ENCODE data around the gene BTBD6.

DNA sequence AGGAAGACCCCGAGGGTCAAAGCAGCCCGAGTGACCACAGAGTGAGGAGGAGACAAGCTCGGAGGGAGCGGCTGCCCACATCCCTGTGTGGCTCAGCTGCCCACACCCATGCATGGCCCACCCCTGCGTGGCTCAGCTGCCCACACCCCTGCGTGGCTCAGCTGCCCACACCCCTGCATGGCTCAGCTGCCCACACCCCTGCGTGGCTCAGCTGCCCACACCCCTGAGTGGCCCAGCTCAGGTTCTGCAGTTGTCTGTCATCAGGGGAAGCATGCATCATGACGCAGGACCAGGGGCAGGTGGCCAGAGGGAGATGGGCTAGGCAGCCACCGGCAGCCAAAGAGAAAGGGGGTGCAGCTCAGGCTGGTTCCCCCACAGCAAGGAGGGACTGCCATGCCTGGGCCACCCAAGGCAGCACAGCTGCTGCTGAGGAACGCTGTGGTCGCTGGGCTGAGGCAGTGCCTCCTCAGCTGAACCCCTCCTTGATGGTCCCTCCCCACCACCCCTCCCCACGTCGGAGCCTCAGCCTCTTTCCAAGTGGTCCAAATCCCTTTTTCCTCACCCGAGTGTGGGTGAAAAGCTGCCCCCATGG, 33.9 kb upstream of the BTBD6 start:
- TF ChIP-seq, protein P1, sequence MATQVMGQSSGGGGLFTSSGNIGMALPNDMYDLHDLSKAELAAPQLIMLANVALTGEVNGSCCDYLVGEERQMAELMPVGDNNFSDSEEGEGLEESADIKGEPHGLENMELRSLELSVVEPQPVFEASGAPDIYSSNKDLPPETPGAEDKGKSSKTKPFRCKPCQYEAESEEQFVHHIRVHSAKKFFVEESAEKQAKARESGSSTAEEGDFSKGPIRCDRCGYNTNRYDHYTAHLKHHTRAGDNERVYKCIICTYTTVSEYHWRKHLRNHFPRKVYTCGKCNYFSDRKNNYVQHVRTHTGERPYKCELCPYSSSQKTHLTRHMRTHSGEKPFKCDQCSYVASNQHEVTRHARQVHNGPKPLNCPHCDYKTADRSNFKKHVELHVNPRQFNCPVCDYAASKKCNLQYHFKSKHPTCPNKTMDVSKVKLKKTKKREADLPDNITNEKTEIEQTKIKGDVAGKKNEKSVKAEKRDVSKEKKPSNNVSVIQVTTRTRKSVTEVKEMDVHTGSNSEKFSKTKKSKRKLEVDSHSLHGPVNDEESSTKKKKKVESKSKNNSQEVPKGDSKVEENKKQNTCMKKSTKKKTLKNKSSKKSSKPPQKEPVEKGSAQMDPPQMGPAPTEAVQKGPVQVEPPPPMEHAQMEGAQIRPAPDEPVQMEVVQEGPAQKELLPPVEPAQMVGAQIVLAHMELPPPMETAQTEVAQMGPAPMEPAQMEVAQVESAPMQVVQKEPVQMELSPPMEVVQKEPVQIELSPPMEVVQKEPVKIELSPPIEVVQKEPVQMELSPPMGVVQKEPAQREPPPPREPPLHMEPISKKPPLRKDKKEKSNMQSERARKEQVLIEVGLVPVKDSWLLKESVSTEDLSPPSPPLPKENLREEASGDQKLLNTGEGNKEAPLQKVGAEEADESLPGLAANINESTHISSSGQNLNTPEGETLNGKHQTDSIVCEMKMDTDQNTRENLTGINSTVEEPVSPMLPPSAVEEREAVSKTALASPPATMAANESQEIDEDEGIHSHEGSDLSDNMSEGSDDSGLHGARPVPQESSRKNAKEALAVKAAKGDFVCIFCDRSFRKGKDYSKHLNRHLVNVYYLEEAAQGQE (IDR thresholded peaks at IDR 0.05; ENCODE audit: insufficient read depth in 1 of 2, low read depth in 2 of 2, low read length in 2 of 2) = no peak
- TF ChIP-seq POLR2AphosphoS5 (IDR thresholded peaks at IDR 0.05; ENCODE audit: low read depth, low read length) (no peak), TAF1 (IDR thresholded peaks at IDR 0.05; ENCODE audit: borderline replicate concordance, insufficient read depth, low read length) (no peak), FOXP2 (optimal IDR thresholded peaks at IDR 0.05; ENCODE audit: borderline replicate concordance, extremely low read depth, extremely low read length, insufficient read depth) (no peak)
